A673 (cell line): ENCODE data around the gene SLC1A7.

Experiments used
- EZH2 ChIP-seq: fragments of 200-600 bp; sonication (generic); IDR thresholded peaks from 2 replicates; pipeline ENCODE4 v1.6.1; 2017; ENCODE audit warnings: borderline replicate concordance, low read depth, mild to moderate bottlenecking, mixed read lengths, antibody characterized with exemption, low read length; ENCODE audit not compliant: poor library complexity, severe bottlenecking
- TF ChIP-seq, protein P1 (sequence below): fragments of 300-800, 200-600 bp; sonication (generic); conservative IDR thresholded peaks from 2 replicates; pipeline ENCODE4 v1.5.1; 2017; ENCODE audit warnings: low read depth, mild to moderate bottlenecking, antibody characterized with exemption, low read length, moderate library complexity, mixed read lengths

DNA sequence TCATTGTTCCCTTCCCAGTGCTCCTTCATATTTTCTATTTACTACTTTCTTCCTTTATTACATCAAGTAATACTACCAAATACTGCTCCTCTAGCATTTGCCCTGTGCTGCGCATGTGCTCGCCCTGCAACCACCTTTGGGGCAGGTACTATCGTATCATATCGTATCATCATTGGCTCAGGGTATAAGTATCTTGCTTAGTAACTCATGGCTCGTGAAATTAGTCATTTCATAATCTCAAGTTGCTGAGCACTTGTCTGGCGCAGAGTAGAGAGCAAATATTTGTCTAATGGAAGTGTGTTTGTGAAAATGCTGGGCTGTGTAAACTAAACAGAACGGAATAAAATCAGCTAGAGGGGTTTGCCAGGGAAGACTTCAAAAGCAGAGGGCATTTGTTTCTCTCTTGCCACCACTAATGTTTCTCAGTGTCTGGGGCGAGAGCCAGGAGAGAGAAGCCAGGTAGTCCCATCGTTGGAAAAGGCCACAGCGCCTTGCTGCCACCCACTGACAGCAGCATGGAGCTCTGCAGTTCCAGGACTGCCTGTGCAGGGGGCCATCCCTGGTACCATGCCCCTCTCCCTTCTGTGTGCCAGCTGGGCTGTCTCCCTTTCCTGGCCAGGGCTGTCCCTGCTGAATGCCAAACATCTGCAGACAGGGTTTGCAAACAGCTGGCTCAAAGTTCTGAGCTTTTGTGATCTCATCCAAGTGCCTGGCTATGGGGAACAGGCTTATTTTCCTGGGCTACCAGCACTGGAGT lies 34.2 kb upstream of the SLC1A7 start:
- TF ChIP-seq, protein P1, sequence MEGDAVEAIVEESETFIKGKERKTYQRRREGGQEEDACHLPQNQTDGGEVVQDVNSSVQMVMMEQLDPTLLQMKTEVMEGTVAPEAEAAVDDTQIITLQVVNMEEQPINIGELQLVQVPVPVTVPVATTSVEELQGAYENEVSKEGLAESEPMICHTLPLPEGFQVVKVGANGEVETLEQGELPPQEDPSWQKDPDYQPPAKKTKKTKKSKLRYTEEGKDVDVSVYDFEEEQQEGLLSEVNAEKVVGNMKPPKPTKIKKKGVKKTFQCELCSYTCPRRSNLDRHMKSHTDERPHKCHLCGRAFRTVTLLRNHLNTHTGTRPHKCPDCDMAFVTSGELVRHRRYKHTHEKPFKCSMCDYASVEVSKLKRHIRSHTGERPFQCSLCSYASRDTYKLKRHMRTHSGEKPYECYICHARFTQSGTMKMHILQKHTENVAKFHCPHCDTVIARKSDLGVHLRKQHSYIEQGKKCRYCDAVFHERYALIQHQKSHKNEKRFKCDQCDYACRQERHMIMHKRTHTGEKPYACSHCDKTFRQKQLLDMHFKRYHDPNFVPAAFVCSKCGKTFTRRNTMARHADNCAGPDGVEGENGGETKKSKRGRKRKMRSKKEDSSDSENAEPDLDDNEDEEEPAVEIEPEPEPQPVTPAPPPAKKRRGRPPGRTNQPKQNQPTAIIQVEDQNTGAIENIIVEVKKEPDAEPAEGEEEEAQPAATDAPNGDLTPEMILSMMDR: 0 out of 2 replicates have a peak, but pooled peaks have one; percentile 28
- no peak for TF ChIP-seq EZH2
